PC-9 (cell line): ENCODE data around the gene HS3ST6. TPM values are rescaled to one million over a fixed set of nuclear protein-coding genes. Genes with fewer than 3 reads are reported as not detected.
"Not testable (repeated sequence)": the region's sequence is repeated elsewhere in the genome, so short reads cannot be mapped to it uniquely, and the experiment has no call there.

Experiments
- BruUV-seq: library from RNA; stranded (reverse); fragments of 400-500 nt; replicated peaks from 2 replicates; lab custom pipeline; 2021; lab: Mats Ljungman, UMichigan
- CTCF ChIA-PET: fragments of 300-600 bp; sonication (Branson Sonifier 250); formaldehyde crosslinking; loops from one replicate; lab custom pipeline; 2022; ENCODE audit warnings: antibody characterized with exemption; lab: Charles Lee
- POLR2A ChIA-PET: fragments of 300-600 bp; sonication (Branson Sonifier 250); formaldehyde crosslinking; loops from one replicate; lab custom pipeline; 2022; ENCODE audit warnings: antibody characterized with exemption; ENCODE audit not compliant: unreplicated experiment; lab: Charles Lee
- DNase-seq, 2 experiments: peaks; one replicate each; pipeline versions ENCODE4 v3.0.0 to v3.0.0-alpha.2; 2015 to 2022; ENCODE audit warnings: mixed read lengths in 1 of 2
- H2AFZ ChIP-seq: fragments of 200-600 bp; sonication (generic); 2 replicates; pipeline ENCODE4 v1.8.1; 2017; ENCODE audit warnings: antibody characterized with exemption
- H3F3A ChIP-seq: fragments of 200-600 bp; sonication (generic); 2 replicates; pipeline ENCODE4 v1.8.1; 2017; ENCODE audit warnings: antibody characterized with exemption, mild to moderate bottlenecking, low read depth; ENCODE audit not compliant: insufficient read depth
- H3K27ac ChIP-seq: fragments of 200-600 bp; sonication (generic); 2 replicates; pipeline ENCODE4 v1.6.1; 2016; ENCODE audit warnings: mixed run types
- H3K27me3 ChIP-seq: fragments of 200-600 bp; sonication (generic); 2 replicates; pipeline ENCODE4 v1.6.1; 2016; ENCODE audit warnings: low read depth, mixed run types; ENCODE audit not compliant: insufficient read depth
- H3K36me3 ChIP-seq: fragments of 200-600 bp; sonication (generic); 2 replicates; pipeline ENCODE4 v1.6.1; 2016; ENCODE audit warnings: low read depth, mixed run types
- H3K4me1 ChIP-seq: fragments of 200-600 bp; sonication (generic); replicated peaks from 2 replicates; pipeline ENCODE4 v1.6.1; 2016; ENCODE audit warnings: mixed run types; ENCODE audit not compliant: insufficient read depth
- H3K4me2 ChIP-seq: fragments of 200-600 bp; sonication (generic); 2 replicates; pipeline ENCODE4 v1.6.1; 2017; ENCODE audit warnings: mixed run types
- H3K4me3 ChIP-seq: fragments of 200-600 bp; sonication (generic); 2 replicates; pipeline ENCODE4 v1.6.1; 2016; ENCODE audit warnings: mixed run types
- H3K79me2 ChIP-seq: fragments of 200-600 bp; sonication (generic); 2 replicates; pipeline ENCODE4 v1.6.1; 2017; ENCODE audit warnings: low read depth, mixed run types
- H3K9me2 ChIP-seq: fragments of 200-600 bp; sonication (generic); 2 replicates; pipeline ENCODE4 v1.8.1; 2017; ENCODE audit warnings: mild to moderate bottlenecking; ENCODE audit not compliant: insufficient read depth
- H3K9me3 ChIP-seq: fragments of 200-600 bp; sonication (generic); 2 replicates; pipeline ENCODE4 v1.8.1; 2016; ENCODE audit warnings: low read depth; ENCODE audit not compliant: insufficient read depth
- H4K20me1 ChIP-seq: fragments of 200-600 bp; sonication (generic); 2 replicates; pipeline ENCODE4 v1.8.1; 2017; ENCODE audit not compliant: insufficient read depth
- EZH2 ChIP-seq: fragments of 200-600 bp; sonication (generic); IDR thresholded peaks from 2 replicates; pipeline ENCODE4 v1.8.0; 2017; ENCODE audit warnings: antibody characterized with exemption, low read depth
- intact Hi-C: fragments of 100-400 bp; cut with micrococcal nuclease; formaldehyde crosslinking; loops from one replicate; pipeline ENCODE4 v1.10.0; 2022; ENCODE audit not compliant: unreplicated experiment
- total RNA-seq: library from RNA; stranded (reverse); gene quantifications from 2 replicates; pipeline ENCODE4 v1.2.3, GENCODE V29; 2021
- TF ChIP-seq, protein P1 (sequence below): fragments of 200-600 bp; sonication (generic); conservative IDR thresholded peaks from 2 replicates; pipeline ENCODE4 v1.6.1; 2017; ENCODE audit warnings: mixed run types, antibody characterized with exemption, mild to moderate bottlenecking, moderate library complexity

The HS3ST6 gene
- total RNA-seq, 1 experiment from 2014 or later = not detected

DNA sequence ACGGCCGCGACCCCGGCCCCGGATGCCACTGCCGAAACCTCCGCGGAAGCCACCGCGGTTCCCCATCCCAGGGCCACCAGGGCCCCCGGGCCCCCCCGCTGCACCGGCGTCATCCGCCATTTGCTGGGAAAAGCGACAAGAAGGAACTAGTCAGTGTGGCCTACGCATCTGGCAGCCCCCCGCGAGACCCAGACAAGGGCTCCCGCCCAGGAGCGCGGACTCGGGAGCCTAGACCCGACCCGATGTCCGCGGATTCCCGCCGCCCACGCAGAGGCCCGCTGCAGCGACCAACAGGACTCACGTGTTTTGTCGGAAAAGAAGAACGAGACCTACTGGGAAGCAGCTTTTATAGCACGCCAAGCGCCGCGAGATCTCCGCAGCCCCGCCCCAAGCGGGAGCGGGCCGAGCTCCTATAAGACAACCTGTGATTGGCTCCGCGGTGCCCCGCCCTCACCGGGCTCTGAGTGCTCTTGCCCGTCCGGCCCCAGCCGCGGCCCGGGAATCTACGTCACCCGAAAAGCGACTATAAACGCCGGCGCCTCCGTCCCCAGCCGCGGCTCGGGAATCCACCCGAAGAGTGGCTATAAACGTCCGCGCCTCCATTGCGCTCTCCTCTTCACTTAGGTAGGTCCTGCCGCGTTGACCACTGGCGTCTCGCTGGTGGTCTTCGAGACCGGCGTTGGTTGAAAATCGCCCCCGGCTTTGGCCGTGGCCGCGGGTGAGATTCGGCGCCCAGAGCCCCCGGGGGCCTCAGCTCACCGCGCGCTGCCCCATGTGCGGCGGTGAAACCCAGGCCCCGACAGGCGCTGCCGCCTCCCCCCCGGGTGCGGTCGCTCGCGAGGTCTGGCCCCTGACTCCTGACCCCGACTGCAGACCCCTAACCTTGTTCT, 46.5 kb upstream of the HS3ST6 start, which contains the start of gene RPS2:
Gene RPS2, minus strand, starts transcription at position 321 of the 890 bp plus-strand sequence. Its CDS starts 201 bp downstream, at position 120.
- Histone ChIP-seq H3F3A (peaks cover 47% of the 10 kb centered on the region), H3K36me3 (peaks cover 22% of the 10 kb centered on the region), H3K4me1 (peaks cover 12% of the 10 kb centered on the region; the same call in 1 of the 2 replicates), H3K9me3 (no peaks in the 10 kb centered on the region), H3K9me2 (no peaks in the 10 kb centered on the region), H3K4me3 (peak within 1 kb of the TSS; percentile 83), H3K79me2 (peaks cover 66% of the 10 kb centered on the region), H4K20me1 (peaks cover 37% of the 10 kb centered on the region), H3K4me2 (peak within 1 kb of the TSS; percentile 96), H3K27me3 (no peaks in the 10 kb centered on the region), H2AFZ (peak within 1 kb of the TSS; percentile 74), H3K27ac (peak within 1 kb of the TSS; percentile 94)
- TSS peak; percentile 88 for BruUV-seq
- ChIA-PET CTCF (no interaction called here), POLR2A (interaction anchor here (0.5 to 1.0 kb wide), 25 partner anchors 12 to 1732 kb away, joined by 3 to 30 read pairs (median 5); partner anchors contain the start of genes MSRB1, NHERF2, PDPK1 and TRAF7)
- intact Hi-C loops = loop anchor here (5.0 kb wide), 1 partner anchor 192 kb away; the partner anchor contains the start of genes EME2, MRPS34 and NME3
- DNase-seq = peak; percentile 94 to 99
- TF ChIP-seq, protein P1, sequence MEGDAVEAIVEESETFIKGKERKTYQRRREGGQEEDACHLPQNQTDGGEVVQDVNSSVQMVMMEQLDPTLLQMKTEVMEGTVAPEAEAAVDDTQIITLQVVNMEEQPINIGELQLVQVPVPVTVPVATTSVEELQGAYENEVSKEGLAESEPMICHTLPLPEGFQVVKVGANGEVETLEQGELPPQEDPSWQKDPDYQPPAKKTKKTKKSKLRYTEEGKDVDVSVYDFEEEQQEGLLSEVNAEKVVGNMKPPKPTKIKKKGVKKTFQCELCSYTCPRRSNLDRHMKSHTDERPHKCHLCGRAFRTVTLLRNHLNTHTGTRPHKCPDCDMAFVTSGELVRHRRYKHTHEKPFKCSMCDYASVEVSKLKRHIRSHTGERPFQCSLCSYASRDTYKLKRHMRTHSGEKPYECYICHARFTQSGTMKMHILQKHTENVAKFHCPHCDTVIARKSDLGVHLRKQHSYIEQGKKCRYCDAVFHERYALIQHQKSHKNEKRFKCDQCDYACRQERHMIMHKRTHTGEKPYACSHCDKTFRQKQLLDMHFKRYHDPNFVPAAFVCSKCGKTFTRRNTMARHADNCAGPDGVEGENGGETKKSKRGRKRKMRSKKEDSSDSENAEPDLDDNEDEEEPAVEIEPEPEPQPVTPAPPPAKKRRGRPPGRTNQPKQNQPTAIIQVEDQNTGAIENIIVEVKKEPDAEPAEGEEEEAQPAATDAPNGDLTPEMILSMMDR = no peak
- TF ChIP-seq EZH2 = no peak

DNA sequence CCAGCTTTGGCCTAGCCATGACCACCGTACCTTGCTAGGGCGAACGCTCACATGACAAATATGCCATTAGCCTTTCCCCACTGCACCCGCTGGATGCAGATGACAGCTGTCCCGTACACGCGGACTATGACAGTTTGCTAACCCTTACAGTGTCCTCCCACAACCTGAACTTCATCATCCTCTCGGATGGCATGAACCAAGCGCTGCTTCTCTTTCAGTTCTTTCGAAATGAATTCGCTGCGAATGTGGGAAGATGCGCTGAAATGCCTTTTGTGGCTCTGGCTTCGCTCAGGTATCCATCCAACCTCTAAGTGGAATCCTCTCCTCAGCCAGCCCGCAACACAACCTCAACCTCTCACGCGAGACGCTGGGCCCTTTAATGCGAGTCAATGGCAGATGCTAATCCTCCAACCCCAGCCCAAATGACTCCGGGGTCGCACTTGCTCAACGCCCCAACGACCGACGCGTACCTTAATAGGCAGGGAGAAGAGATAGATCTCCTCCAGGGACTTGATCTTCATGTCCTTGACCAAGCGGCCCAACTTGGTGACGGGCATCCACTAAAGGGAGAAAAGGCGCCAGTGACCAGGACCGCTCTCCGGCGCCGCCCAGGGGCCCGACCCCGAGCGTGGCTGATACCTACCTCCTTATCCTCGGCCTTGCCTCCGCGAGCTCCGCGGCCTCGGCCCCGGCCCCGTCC, 45.7 kb upstream of the HS3ST6 start:
- Histone ChIP-seq H3K27ac (peak overlapping the region; percentile 94), H3K27me3 (no peaks in the 10 kb centered on the region), H3K4me2 (peak overlapping the region; percentile 92), H3K79me2 (peaks cover 69% of the 10 kb centered on the region), H2AFZ (no peak overlapping the region), H3F3A (peaks cover 47% of the 10 kb centered on the region), H3K36me3 (peaks cover 22% of the 10 kb centered on the region), H3K4me1 (peaks cover 13% of the 10 kb centered on the region), H4K20me1 (peaks cover 37% of the 10 kb centered on the region), H3K9me3 (no peaks in the 10 kb centered on the region), H3K9me2 (no peaks in the 10 kb centered on the region), H3K4me3 (peak overlapping the region; percentile 83)
- TSS peak; percentile 60 for BruUV-seq
- POLR2A ChIA-PET = interaction anchor here (0.5 to 1.0 kb wide), 15 partner anchors 16 to 911 kb away, joined by 3 to 30 read pairs (median 7); partner anchors contain the start of genes MSRB1, NHERF2 and TRAF7
- no peak for DNase-seq
- CTCF ChIA-PET = no interaction called here
- intact Hi-C loops = loop anchor here (5.0 kb wide), 1 partner anchor 192 kb away; the partner anchor contains the start of genes EME2, MRPS34 and NME3
- TF ChIP-seq, protein P1 = no peak
- no peak for TF ChIP-seq EZH2

DNA sequence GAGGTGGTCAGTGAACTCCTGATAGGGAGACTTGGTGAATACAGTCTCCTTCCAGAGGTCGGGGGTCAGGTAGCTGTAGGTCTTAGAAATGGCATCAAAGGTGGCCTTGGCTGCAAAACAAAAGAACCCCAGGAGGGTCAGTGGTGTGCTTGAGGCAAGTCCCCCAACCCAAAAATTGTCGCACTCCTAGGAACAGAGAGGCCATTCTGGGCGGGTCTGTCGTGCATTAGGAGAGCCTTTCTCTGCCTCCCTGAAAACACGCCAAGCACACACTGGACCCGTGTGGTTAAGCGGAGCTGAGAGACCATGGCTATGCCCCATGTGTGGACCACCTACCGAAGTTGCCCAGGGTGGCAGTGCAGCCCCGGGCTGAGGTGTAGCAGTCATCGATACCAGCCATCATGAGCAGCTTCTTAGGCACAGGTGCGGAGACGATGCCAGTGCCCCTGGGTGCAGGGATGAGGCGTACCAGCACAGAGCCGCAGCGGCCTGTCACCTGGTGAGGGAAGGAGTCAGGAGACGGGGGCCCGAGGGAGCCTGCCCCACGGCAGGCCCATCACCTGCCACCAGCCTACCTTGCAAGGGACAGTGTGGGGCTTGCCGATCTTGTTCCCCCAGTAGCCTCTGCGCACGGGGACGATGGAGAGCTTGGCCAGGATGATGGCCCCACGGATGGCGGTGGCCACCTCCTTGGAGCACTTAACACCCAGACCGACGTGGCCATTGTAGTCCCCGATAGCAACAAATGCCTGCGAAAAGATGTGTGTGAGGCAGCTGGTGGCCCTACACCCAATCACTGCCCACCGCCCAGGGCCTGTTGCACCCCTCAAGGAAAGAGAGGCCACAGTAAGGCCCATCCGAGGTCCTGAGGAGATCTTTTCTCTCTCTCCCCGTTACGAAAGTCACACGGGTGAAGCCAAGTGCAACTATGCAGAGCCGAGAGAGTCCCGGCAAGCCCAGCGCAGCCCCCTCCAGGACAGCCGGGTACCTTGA, 44.2 kb upstream of the HS3ST6 start:
- H3K4me1 ChIP-seq = peaks cover 16% of the 10 kb centered on the region
- peak overlapping the region; percentile 92 for H3K4me2 ChIP-seq
- POLR2A ChIA-PET = not testable (repeated sequence)

More for the DNA sequence above, 44.2 kb upstream of the HS3ST6 start:
- H3K27me3 ChIP-seq, BruUV-seq, H3K9me3 ChIP-seq, DNase-seq, CTCF ChIA-PET, H3K9me2 ChIP-seq, H2AFZ ChIP-seq: not testable (repeated sequence)
- intact Hi-C loops = loop anchor here (5.0 kb wide), 1 partner anchor 190 kb away; the partner anchor contains the start of genes EME2, MRPS34 and NME3
- peak overlapping the region; percentile 83 for H3K4me3 ChIP-seq
- H4K20me1 ChIP-seq = peaks cover 37% of the 10 kb centered on the region
- H3K36me3 ChIP-seq = peaks cover 22% of the 10 kb centered on the region
- peaks cover 47% of the 10 kb centered on the region for H3F3A ChIP-seq
- peaks cover 69% of the 10 kb centered on the region for H3K79me2 ChIP-seq
- peak overlapping the region; percentile 94 for H3K27ac ChIP-seq
